OCI-LY3 (cell line): ENCODE results near the gene PRAMEF8.
"Not testable (repeated sequence)": the region's sequence is repeated elsewhere in the genome, so short reads cannot be mapped to it uniquely, and the experiment has no call there.

Experiments
- H2AFZ ChIP-seq: fragments of 200-600, 300-600 bp; shearing (Covaris generic); 2 replicates; pipeline ENCODE4 v1.6.0; 2014; ENCODE audit warnings: antibody characterized with exemption, low read depth, low read length
- H3K27ac ChIP-seq: fragments of 200-600, 300-600 bp; sonication (generic); 2 replicates; pipeline ENCODE4 v1.5.1; 2014; ENCODE audit warnings: mild to moderate bottlenecking, low read length, moderate library complexity, mixed read lengths
- H3K27me3 ChIP-seq: fragments of 200-600, 300-600 bp; sonication (generic); 2 replicates; pipeline ENCODE4 v1.6.1; 2014; ENCODE audit warnings: low read depth, low read length, mixed read lengths
- H3K36me3 ChIP-seq: fragments of 200-600, 300-600 bp; sonication (generic); replicated peaks from 2 replicates; pipeline ENCODE3; 2014; ENCODE audit warnings: low read depth, low read length, mixed read lengths
- H3K4me1 ChIP-seq: fragments of 300-600, 200-600 bp; sonication (generic); 2 replicates; pipeline ENCODE4 v1.6.1; 2014; ENCODE audit warnings: low read length, mixed read lengths
- H3K4me2 ChIP-seq: fragments of 200-600, 300-600 bp; sonication (generic); 2 replicates; pipeline ENCODE4 v1.6.1; 2014; ENCODE audit warnings: low read length, mixed read lengths
- H3K4me3 ChIP-seq: fragments of 300-600, 200-600 bp; sonication (generic); 2 replicates; pipeline ENCODE4 v1.5.1; 2014; ENCODE audit warnings: antibody characterized with exemption, mild to moderate bottlenecking, low read length, moderate library complexity
- H3K79me2 ChIP-seq: fragments of 300-600, 200-600 bp; shearing (Covaris generic); 2 replicates; pipeline ENCODE4 v1.6.1; 2014; ENCODE audit warnings: mild to moderate bottlenecking, low read length, mixed read lengths
- H3K9ac ChIP-seq: fragments of 300-600, 200-600 bp; shearing (Covaris generic); 2 replicates; pipeline ENCODE4 v1.6.0; 2014; ENCODE audit warnings: mild to moderate bottlenecking, low read length, moderate library complexity
- H3K9me3 ChIP-seq: fragments of 200-600, 300-600 bp; shearing (Covaris generic); 2 replicates; pipeline ENCODE4 v1.6.1; 2014; ENCODE audit warnings: low read length, mixed read lengths; ENCODE audit not compliant: insufficient read depth
- H4K20me1 ChIP-seq: fragments of 200-600, 300-600 bp; sonication (generic); 2 replicates; pipeline ENCODE4 v1.6.1; 2016; ENCODE audit warnings: low read length, mixed read lengths; ENCODE audit not compliant: insufficient read depth

PRAMEF8 gene

GRCh38 chr1:13285037-13285436 lies at the start of gene PRAMEF8:
Gene PRAMEF8 (minus strand): TSS chr1:13285137. CDS start chr1:13284091, 1,046 bp downstream.
- not testable (repeated sequence) for H3K9me3 ChIP-seq, H3K79me2 ChIP-seq, H3K4me2 ChIP-seq, H3K4me1 ChIP-seq, H3K27me3 ChIP-seq, H3K9ac ChIP-seq, H3K27ac ChIP-seq, H2AFZ ChIP-seq, H3K36me3 ChIP-seq, H3K4me3 ChIP-seq, H4K20me1 ChIP-seq

DNA sequence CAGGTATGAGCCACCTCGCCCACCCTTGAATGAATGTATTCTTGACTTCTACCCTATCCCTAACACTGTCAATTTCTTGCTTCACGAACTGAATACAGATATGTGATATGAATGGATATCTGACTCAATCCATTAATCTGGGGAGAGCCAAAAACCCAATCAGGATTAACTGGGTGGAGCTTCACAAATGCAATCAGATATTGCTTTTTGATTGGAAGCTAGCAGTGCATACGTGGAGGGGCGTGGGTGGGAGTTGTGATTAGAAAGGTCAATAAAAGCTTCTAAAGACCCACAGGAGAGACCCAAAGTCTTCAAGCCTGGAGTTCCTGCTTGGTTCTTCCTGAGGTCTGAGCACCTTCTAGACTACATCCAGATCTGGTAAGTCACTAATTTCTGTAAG lies 30.3 kb upstream of the PRAMEF8 start, which contains the start of gene PRAMEF15:
TSS of gene PRAMEF15 (plus strand) at position 301 of the 400 bp plus-strand sequence. CDS start 2,827 bp downstream, outside the sequence.
- not testable (repeated sequence) for H3K4me2 ChIP-seq, H3K27ac ChIP-seq, H2AFZ ChIP-seq, H3K36me3 ChIP-seq, H3K4me1 ChIP-seq, H3K9me3 ChIP-seq, H3K4me3 ChIP-seq, H3K9ac ChIP-seq, H4K20me1 ChIP-seq, H3K79me2 ChIP-seq, H3K27me3 ChIP-seq

GRCh38 chr1:13303239-13303638 lies 18.3 kb upstream of the PRAMEF8 start, which contains the start of gene PRAMEF33:
Gene PRAMEF33 (plus strand): TSS chr1:13303539. CDS start chr1:13305955, 2,416 bp downstream.
- not testable (repeated sequence) for H3K9me3 ChIP-seq, H3K27me3 ChIP-seq, H4K20me1 ChIP-seq, H3K79me2 ChIP-seq, H3K9ac ChIP-seq, H3K4me3 ChIP-seq, H3K27ac ChIP-seq, H3K4me1 ChIP-seq, H2AFZ ChIP-seq, H3K4me2 ChIP-seq, H3K36me3 ChIP-seq

DNA sequence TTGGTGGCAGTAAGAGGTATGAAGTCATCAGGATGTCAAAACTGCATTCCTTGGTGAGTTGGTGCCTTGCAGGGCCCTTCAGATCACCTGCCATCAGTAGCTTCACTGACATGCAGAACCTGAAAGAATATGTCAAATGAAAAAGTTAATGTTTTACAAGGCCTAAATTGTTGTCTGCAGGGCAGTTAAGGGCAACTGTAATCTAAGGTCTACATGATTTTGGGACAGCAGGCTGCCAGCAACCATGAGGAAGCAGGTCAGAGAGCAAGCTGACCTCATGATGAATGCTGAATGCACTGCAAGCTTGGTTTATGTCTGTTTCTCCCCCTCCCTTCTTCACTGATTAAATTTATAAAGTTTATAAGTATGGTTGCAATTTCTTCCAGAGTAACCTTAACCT lies 17.3 kb upstream of the PRAMEF8 start:
- not testable (repeated sequence) for H4K20me1 ChIP-seq, H3K4me1 ChIP-seq, H2AFZ ChIP-seq, H3K79me2 ChIP-seq, H3K27ac ChIP-seq, H3K36me3 ChIP-seq, H3K9ac ChIP-seq, H3K4me3 ChIP-seq, H3K27me3 ChIP-seq, H3K4me2 ChIP-seq, H3K9me3 ChIP-seq

- H4K20me1 ChIP-seq, H3K4me3 ChIP-seq, H3K9me3 ChIP-seq, H3K4me1 ChIP-seq, H3K27ac ChIP-seq, H3K4me2 ChIP-seq, H3K79me2 ChIP-seq, H2AFZ ChIP-seq, H3K36me3 ChIP-seq, H3K27me3 ChIP-seq, H3K9ac ChIP-seq: not testable (repeated sequence)
Observed at GRCh38 chr1:13298699-13299098, 13.8 kb upstream of the PRAMEF8 start.

GRCh38 chr1:13297216-13297931 lies 12.4 kb upstream of the PRAMEF8 start:
- not testable (repeated sequence) for H3K4me2 ChIP-seq, H4K20me1 ChIP-seq, H3K9me3 ChIP-seq, H3K79me2 ChIP-seq, H3K27ac ChIP-seq, H3K36me3 ChIP-seq, H3K27me3 ChIP-seq, H3K4me3 ChIP-seq, H2AFZ ChIP-seq, H3K9ac ChIP-seq, H3K4me1 ChIP-seq

DNA sequence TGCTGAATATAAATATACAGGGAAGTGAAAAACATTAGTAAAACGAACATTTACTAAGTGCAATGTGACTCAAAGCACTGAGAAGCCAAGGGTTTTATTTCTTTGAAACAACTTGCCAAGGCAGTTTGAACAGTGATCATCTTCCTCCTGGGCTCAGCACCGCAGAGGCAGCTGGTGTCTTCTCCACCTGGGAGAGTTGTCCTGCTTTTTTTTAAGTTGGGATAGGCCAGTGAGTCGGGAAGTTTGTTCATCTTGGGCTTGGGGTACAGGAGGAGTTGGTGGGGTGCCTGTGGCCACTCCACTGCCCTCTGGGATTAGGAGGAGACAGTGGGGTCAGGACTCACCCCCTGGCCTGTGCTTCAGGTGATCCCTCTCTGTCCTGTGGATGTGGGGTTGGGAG lies 4.1 kb upstream of the PRAMEF8 start:
- H3K9me3 ChIP-seq, H3K27ac ChIP-seq, H3K9ac ChIP-seq, H2AFZ ChIP-seq, H3K4me2 ChIP-seq, H3K79me2 ChIP-seq, H3K4me1 ChIP-seq, H3K27me3 ChIP-seq, H3K36me3 ChIP-seq, H3K4me3 ChIP-seq, H4K20me1 ChIP-seq: not testable (repeated sequence)

GRCh38 chr1:13279617-13280016 lies 5.3 kb downstream of the PRAMEF8 start:
- H3K9ac ChIP-seq, H3K27me3 ChIP-seq, H3K27ac ChIP-seq, H3K4me1 ChIP-seq, H3K9me3 ChIP-seq, H3K79me2 ChIP-seq, H3K4me2 ChIP-seq, H4K20me1 ChIP-seq, H2AFZ ChIP-seq, H3K36me3 ChIP-seq, H3K4me3 ChIP-seq: not testable (repeated sequence)
